Smooth muscle cell (in vitro differentiated cells): ENCODE measurements around the gene SCN1B. TPM values are rescaled to one million over a fixed set of nuclear protein-coding genes. Genes with fewer than 3 reads are reported as not detected.
"Not testable (repeated sequence)": the region's sequence is repeated elsewhere in the genome, so short reads cannot be mapped to it uniquely, and the experiment has no call there.

Experiments used
- DNase-seq: peaks from one replicate; lab custom pipeline; 2025; ENCODE audit not compliant: unreplicated experiment; lab: John Stamatoyannopoulos, UW
- H2AFZ ChIP-seq: fragments of 200-600 bp; sonication (generic); 2 replicates; pipeline ENCODE4 v1.6.0; 2016; ENCODE audit warnings: antibody characterized with exemption, low read depth, mild to moderate bottlenecking
- H3F3A ChIP-seq: fragments of 200-600 bp; sonication (generic); 2 replicates; pipeline ENCODE4 v1.6.0; 2017; ENCODE audit warnings: antibody characterized with exemption, low read depth
- H3K27ac ChIP-seq: fragments of 200-600 bp; sonication (generic); 2 replicates; pipeline ENCODE4 v1.5.1; 2016; ENCODE audit warnings: low read depth, mild to moderate bottlenecking
- H3K27me3 ChIP-seq: fragments of 200-600 bp; sonication (generic); 2 replicates; pipeline ENCODE4 v1.6.1; 2016; ENCODE audit warnings: low read depth, mild to moderate bottlenecking
- H3K36me3 ChIP-seq: fragments of 200-600 bp; sonication (generic); 2 replicates; pipeline ENCODE4 v1.5.1; 2016; ENCODE audit warnings: low read depth
- H3K4me1 ChIP-seq: fragments of 200-600 bp; sonication (generic); 2 replicates; pipeline ENCODE4 v1.5.1; 2016; ENCODE audit warnings: low read depth
- H3K4me2 ChIP-seq: fragments of 200-600 bp; sonication (generic); 2 replicates; pipeline ENCODE4 v1.6.0; 2016; ENCODE audit warnings: mild to moderate bottlenecking
- H3K4me3 ChIP-seq: fragments of 200-600 bp; sonication (generic); 2 replicates; pipeline ENCODE4 v1.5.1; 2016; ENCODE audit warnings: mild to moderate bottlenecking
- H3K79me2 ChIP-seq: fragments of 200-600 bp; sonication (generic); 2 replicates; pipeline ENCODE4 v1.6.0; 2016; ENCODE audit warnings: low read depth, mild to moderate bottlenecking
- H3K9ac ChIP-seq: fragments of 200-600 bp; sonication (generic); 2 replicates; pipeline ENCODE4 v1.6.0; 2016; ENCODE audit warnings: low read depth
- H3K9me3 ChIP-seq: fragments of 200-600 bp; sonication (generic); replicated peaks from 2 replicates; pipeline ENCODE4 v1.5.1; 2016; ENCODE audit warnings: low read depth
- H4K20me1 ChIP-seq: fragments of 200-600 bp; sonication (generic); 2 replicates; pipeline ENCODE4 v1.6.0; 2016; ENCODE audit warnings: low read depth
- CTCF ChIP-seq: fragments of 200-600 bp; sonication (generic); IDR thresholded peaks from 2 replicates; pipeline ENCODE4 v1.5.1; 2017; ENCODE audit warnings: borderline replicate concordance, mild to moderate bottlenecking, antibody characterized with exemption; ENCODE audit not compliant: insufficient read depth, poor library complexity, severe bottlenecking
- WGBS: methylation state at CpG from one replicate; pipeline ENCODE4 v1.1.7; 2016; ENCODE audit warnings: low lambda C conversion rate; 5-methylcytosine and 5-hydroxymethylcytosine counted together
- polyA plus RNA-seq: library from polyadenylated mRNA; unstranded; fragments of >200 nt; fragmentation: Nextera tagmentation; extraction: Ambion mirVana; gene quantifications from 2 replicates; pipeline ENCODE4 v1.2.1, GENCODE V29; 2016
- total RNA-seq: library from RNA; depleted of rRNA; stranded (reverse); fragments of >200 nt; gene quantifications from 2 replicates; pipeline ENCODE4 v1.2.3, GENCODE V29; 2014

SCN1B gene
- total and polyA plus RNA-seq, 2 experiments from 2014 or later, result 0.99 to 2.2 TPM

GRCh38 chr19:34994643-34995541 lies 35.4 kb upstream of the SCN1B start:
- TF ChIP-seq CTCF, result no peak
- Histone ChIP-seq H4K20me1 (no peaks in the 10 kb centered on the region), H2AFZ (no peak overlapping the region), H3K9me3 (no peaks in the 10 kb centered on the region), H3F3A (no peaks in the 10 kb centered on the region), H3K27me3 (no peaks in the 10 kb centered on the region), H3K36me3 (no peaks in the 10 kb centered on the region), H3K4me2 (no peak overlapping the region), H3K4me1 (no peaks in the 10 kb centered on the region), H3K79me2 (no peaks in the 10 kb centered on the region), H3K9ac (no peak overlapping the region), H3K27ac (no peak overlapping the region), H3K4me3 (no peak overlapping the region)
- WGBS, result 89% methylated on average over 17 of the region's 17 CpGs
- no peak for DNase-seq

GRCh38 chr19:34995551-34995950 lies 34.7 kb upstream of the SCN1B start:
- H3K4me3 ChIP-seq, result no peak overlapping the region
- no peak overlapping the region for H3K27ac ChIP-seq
- H3K36me3 ChIP-seq, result no peaks in the 10 kb centered on the region
- H3K9ac ChIP-seq, result no peak overlapping the region
- no peak overlapping the region for H2AFZ ChIP-seq
- no peaks in the 10 kb centered on the region for H3F3A ChIP-seq
- no peaks in the 10 kb centered on the region for H4K20me1 ChIP-seq
- peaks cover 3% of the 10 kb centered on the region for H3K79me2 ChIP-seq
- no peak for TF ChIP-seq CTCF
- no peaks in the 10 kb centered on the region for H3K9me3 ChIP-seq
- DNase-seq, result no peak
- no peaks in the 10 kb centered on the region for H3K27me3 ChIP-seq
- 90% methylated on average over 8 of the region's 8 CpGs for WGBS
- no peak overlapping the region for H3K4me2 ChIP-seq
- no peaks in the 10 kb centered on the region for H3K4me1 ChIP-seq

GRCh38 chr19:34997071-34997617 lies 33.1 kb upstream of the SCN1B start:
- Histone ChIP-seq H3F3A (no peaks in the 10 kb centered on the region), H3K27me3 (no peaks in the 10 kb centered on the region), H2AFZ (no peak overlapping the region), H3K9ac (no peak overlapping the region), H3K4me2 (no peak overlapping the region), H3K9me3 (no peaks in the 10 kb centered on the region), H3K4me3 (no peak overlapping the region), H3K4me1 (peaks cover 13% of the 10 kb centered on the region), H4K20me1 (peaks cover 14% of the 10 kb centered on the region), H3K79me2 (peaks cover 18% of the 10 kb centered on the region), H3K36me3 (no peaks in the 10 kb centered on the region), H3K27ac (no peak overlapping the region)
- 82% methylated on average over 8 of the region's 8 CpGs for WGBS
- no peak for TF ChIP-seq CTCF
- DNase-seq, result no peak

- not testable (repeated sequence) for H3K27ac ChIP-seq, H3K4me2 ChIP-seq, H3F3A ChIP-seq, H3K36me3 ChIP-seq, H3K4me3 ChIP-seq, H3K27me3 ChIP-seq, H2AFZ ChIP-seq, DNase-seq, H3K9ac ChIP-seq, H3K9me3 ChIP-seq
- peaks cover 13% of the 10 kb centered on the region for H3K4me1 ChIP-seq
- 94% methylated on average over 7 of the region's 7 CpGs for WGBS
- peaks cover 23% of the 10 kb centered on the region for H3K79me2 ChIP-seq
- peaks cover 25% of the 10 kb centered on the region for H4K20me1 ChIP-seq
These were observed 32.0 kb upstream of the SCN1B start for GRCh38 chr19:34998224-34998623.
